NCI-H128 (cell line): ENCODE results near the gene CLDN22.

ENCODE experiments used
- DNase-seq: peaks from one replicate; lab custom pipeline; 2025; ENCODE audit not compliant: unreplicated experiment; lab: John Stamatoyannopoulos, UW

Gene CLDN22

GRCh38 chr4:183320211-183321059 is at the start of gene CLDN22:
Gene CLDN22 (minus strand): TSS chr4:183320276. CDS start chr4:183320218, 58 bp downstream.
- DNase-seq = no peak

GRCh38 chr4:183369073-183369472 is 49.0 kb upstream of the CLDN22 start:
- no peak for DNase-seq

GRCh38 chr4:183366206-183366835 is 46.2 kb upstream of the CLDN22 start:
- DNase-seq = no peak

- no peak for DNase-seq
Measured at GRCh38 chr4:183364025-183364424, 43.9 kb upstream of the CLDN22 start.

GRCh38 chr4:183362916-183363542 is 43.0 kb upstream of the CLDN22 start:
- DNase-seq = no peak

- DNase-seq = no peak
Measured at GRCh38 chr4:183362036-183362435, 42.0 kb upstream of the CLDN22 start.

GRCh38 chr4:183360161-183360919 is 40.3 kb upstream of the CLDN22 start:
- DNase-seq = no peak

- no peak for DNase-seq
Measured at GRCh38 chr4:183358215-183358755, 38.2 kb upstream of the CLDN22 start.

- no peak for DNase-seq
Measured at GRCh38 chr4:183356931-183357675, 37.0 kb upstream of the CLDN22 start.

GRCh38 chr4:183356173-183356830 is 36.2 kb upstream of the CLDN22 start:
- no peak for DNase-seq

- DNase-seq = no peak
Measured at GRCh38 chr4:183355405-183355804, 35.3 kb upstream of the CLDN22 start.

GRCh38 chr4:183354219-183354618 is 34.1 kb upstream of the CLDN22 start:
- no peak for DNase-seq

GRCh38 chr4:183353557-183353956 is 33.5 kb upstream of the CLDN22 start:
- DNase-seq = no peak

- DNase-seq = no peak
Measured at GRCh38 chr4:183352546-183352945, 32.5 kb upstream of the CLDN22 start.

GRCh38 chr4:183350317-183351071 is 30.4 kb upstream of the CLDN22 start:
- DNase-seq = no peak

- no peak for DNase-seq
Measured at GRCh38 chr4:183349673-183350072, 29.6 kb upstream of the CLDN22 start.

- no peak for DNase-seq
Measured at GRCh38 chr4:183348706-183349659, 28.9 kb upstream of the CLDN22 start.

- no peak for DNase-seq
Measured at GRCh38 chr4:183348136-183348535, 28.1 kb upstream of the CLDN22 start.
